ENCODE measurements around the gene KCNQ5.

GRCh38 chr6:73236144-73236750 lies 614.4 kb downstream of the KCNQ5 start:
- TF ChIP-seq POLR2AphosphoS5 (IDR thresholded peaks at IDR 0.05; ENCODE audit: low read depth, low read length) (no peak), EZH2 (IDR thresholded peaks at IDR 0.05) (no peak), RAD21 (IDR thresholded peaks at IDR 0.05; ENCODE audit: low read depth) (no peak), SP1 (IDR thresholded peaks at IDR 0.05; ENCODE audit: low read depth) (no peak), YY1 (IDR thresholded peaks at IDR 0.05; ENCODE audit: extremely low read depth, insufficient replicate concordance, low read depth, low read length) (no peak), SRF (IDR thresholded peaks at IDR 0.05; ENCODE audit: low read depth) (no peak), ZFX (IDR thresholded peaks at IDR 0.05) (no peak), POLR2A (IDR thresholded peaks at IDR 0.05; ENCODE audit: borderline replicate concordance, extremely low read depth, insufficient read depth, insufficient read length) (no peak), CBX3 (IDR thresholded peaks at IDR 0.05; ENCODE audit: low read depth) (no peak)
- TF ChIP-seq, protein P1, sequence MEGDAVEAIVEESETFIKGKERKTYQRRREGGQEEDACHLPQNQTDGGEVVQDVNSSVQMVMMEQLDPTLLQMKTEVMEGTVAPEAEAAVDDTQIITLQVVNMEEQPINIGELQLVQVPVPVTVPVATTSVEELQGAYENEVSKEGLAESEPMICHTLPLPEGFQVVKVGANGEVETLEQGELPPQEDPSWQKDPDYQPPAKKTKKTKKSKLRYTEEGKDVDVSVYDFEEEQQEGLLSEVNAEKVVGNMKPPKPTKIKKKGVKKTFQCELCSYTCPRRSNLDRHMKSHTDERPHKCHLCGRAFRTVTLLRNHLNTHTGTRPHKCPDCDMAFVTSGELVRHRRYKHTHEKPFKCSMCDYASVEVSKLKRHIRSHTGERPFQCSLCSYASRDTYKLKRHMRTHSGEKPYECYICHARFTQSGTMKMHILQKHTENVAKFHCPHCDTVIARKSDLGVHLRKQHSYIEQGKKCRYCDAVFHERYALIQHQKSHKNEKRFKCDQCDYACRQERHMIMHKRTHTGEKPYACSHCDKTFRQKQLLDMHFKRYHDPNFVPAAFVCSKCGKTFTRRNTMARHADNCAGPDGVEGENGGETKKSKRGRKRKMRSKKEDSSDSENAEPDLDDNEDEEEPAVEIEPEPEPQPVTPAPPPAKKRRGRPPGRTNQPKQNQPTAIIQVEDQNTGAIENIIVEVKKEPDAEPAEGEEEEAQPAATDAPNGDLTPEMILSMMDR (IDR thresholded peaks at IDR 0.05 in 2 of 3, conservative IDR thresholded peaks at IDR 0.05 in 1 of 3; ENCODE audit: borderline replicate concordance in 1 of 3, insufficient read depth in 1 of 3, low read depth in 2 of 3, low read length in 2 of 3): no peak

All from HCT116 (cell line).